Effector memory CD8-positive, alpha-beta T cell (primary cell): ENCODE measurements around the gene SSTR5.

Experiments used
- ATAC-seq: fragments of 150-1000 bp; cut with Tn5 transposase; replicated peaks from 2 replicates; pipeline ENCODE4 v1.10.0; 2021; ENCODE audit warnings: mild to moderate bottlenecking, moderate library complexity
- DNase-seq, 3 experiments: peaks; one replicate each; pipeline ENCODE4 v3.0.0; 2021
- H3K27ac Mint-ChIP-seq, 2 donors: one replicate each; pipeline ENCODE4 v1.8.0; 2022; ENCODE audit warnings: mild to moderate bottlenecking in 2 of 2, mixed read lengths in 2 of 2, moderate library complexity in 2 of 2
- H3K27me3 Mint-ChIP-seq, 2 donors: one replicate each; pipeline ENCODE4 v1.8.0; 2022; ENCODE audit warnings: mixed read lengths in 2 of 2
- H3K36me3 Mint-ChIP-seq: one replicate; pipeline ENCODE4 v1.8.0; 2022; ENCODE audit warnings: mild to moderate bottlenecking, moderate library complexity, mixed read lengths; ENCODE audit not compliant: insufficient read depth
- H3K4me1 Mint-ChIP-seq, 2 donors: one replicate each; pipeline ENCODE4 v1.8.0; 2022; ENCODE audit warnings: low read depth in 2 of 2, mixed read lengths in 2 of 2
- H3K4me3 Mint-ChIP-seq, 2 donors: one replicate each; pipeline ENCODE4 v1.8.0; 2022; ENCODE audit warnings: mild to moderate bottlenecking in 2 of 2, mixed read lengths in 2 of 2, moderate library complexity in 2 of 2
- H3K9me3 Mint-ChIP-seq, 2 donors: one replicate each; pipeline ENCODE4 v1.8.0; 2022; ENCODE audit warnings: mixed read lengths in 2 of 2

The SSTR5 gene

GRCh38 chr16:1096169-1097082, 23.9 kb downstream of the SSTR5 start, which contains the start of gene C1QTNF8:
Gene C1QTNF8, minus strand, starts transcription at chr16:1096244. Its CDS starts 1,322 bp downstream, at chr16:1094922.
- Mint-ChIP-seq H3K27ac (no peak within 1 kb of the TSS), H3K4me1 (peaks cover 0 to 3% of the 10 kb centered on the region in 2 donors), H3K4me3 (no peak within 1 kb of the TSS), H3K27me3 (no peaks in the 10 kb centered on the region), H3K9me3 (peaks cover 0 to 2% of the 10 kb centered on the region in 2 donors), H3K36me3 (peaks cover 3% of the 10 kb centered on the region)
- ATAC-seq (no peak), DNase-seq (no peak)

- peaks cover 0 to 3% of the 10 kb centered on the region in 2 donors for H3K4me1 Mint-ChIP-seq
- H3K27ac Mint-ChIP-seq: no peak overlapping the region
- no peak overlapping the region for H3K4me3 Mint-ChIP-seq
- H3K36me3 Mint-ChIP-seq: peaks cover 3% of the 10 kb centered on the region
- peaks cover 0 to 2% of the 10 kb centered on the region in 2 donors for H3K9me3 Mint-ChIP-seq
- no peak for DNase-seq
- no peaks in the 10 kb centered on the region for H3K27me3 Mint-ChIP-seq
- no peak for ATAC-seq
Observed at GRCh38 chr16:1097156-1097555, 24.6 kb downstream of the SSTR5 start.

- Mint-ChIP-seq H3K9me3 (peaks cover 0 to 2% of the 10 kb centered on the region in 2 donors), H3K4me1 (peaks cover 0 to 3% of the 10 kb centered on the region in 2 donors), H3K36me3 (peaks cover 3% of the 10 kb centered on the region), H3K4me3 (no peak overlapping the region), H3K27me3 (no peaks in the 10 kb centered on the region), H3K27ac (no peak overlapping the region)
- no peak for DNase-seq
- no peak for ATAC-seq
Observed at GRCh38 chr16:1097800-1098199, 25.3 kb downstream of the SSTR5 start.

GRCh38 chr16:1098266-1098991, 25.9 kb downstream of the SSTR5 start:
- no peak overlapping the region for H3K27ac Mint-ChIP-seq
- peaks cover 1% of the 10 kb centered on the region for H3K36me3 Mint-ChIP-seq

GRCh38 chr16:1099189-1100083, 26.9 kb downstream of the SSTR5 start:
- Mint-ChIP-seq H3K9me3 (no peaks in the 10 kb centered on the region), H3K4me3 (no peak overlapping the region), H3K27me3 (peaks cover 0 to 6% of the 10 kb centered on the region in 2 donors), H3K36me3 (no peaks in the 10 kb centered on the region), H3K4me1 (no peaks in the 10 kb centered on the region), H3K27ac (no peak overlapping the region)
- DNase-seq (no peak), ATAC-seq (no peak)

More at GRCh38 chr16:1098266-1098991, 25.9 kb downstream of the SSTR5 start:
- Mint-ChIP-seq H3K4me1 (peaks cover 0 to 1% of the 10 kb centered on the region in 2 donors), H3K9me3 (peaks cover 0 to under 1% of the 10 kb centered on the region in 2 donors), H3K27me3 (no peaks in the 10 kb centered on the region), H3K4me3 (no peak overlapping the region)
- DNase-seq (no peak), ATAC-seq (no peak)

- peaks cover 0 to 14% of the 10 kb centered on the region in 2 donors for H3K27me3 Mint-ChIP-seq
- no peaks in the 10 kb centered on the region for H3K4me1 Mint-ChIP-seq
- no peak for DNase-seq
- H3K4me3 Mint-ChIP-seq: no peak overlapping the region
- ATAC-seq: no peak
- H3K9me3 Mint-ChIP-seq: no peaks in the 10 kb centered on the region
- H3K27ac Mint-ChIP-seq: no peak overlapping the region
- H3K36me3 Mint-ChIP-seq: no peaks in the 10 kb centered on the region
Observed at GRCh38 chr16:1100084-1100800, 27.7 kb downstream of the SSTR5 start.

GRCh38 chr16:1101133-1101532, 28.6 kb downstream of the SSTR5 start:
- Mint-ChIP-seq H3K27me3 (peaks cover 5 to 23% of the 10 kb centered on the region in 2 donors), H3K9me3 (no peaks in the 10 kb centered on the region), H3K27ac (no peak overlapping the region), H3K4me1 (no peaks in the 10 kb centered on the region), H3K4me3 (no peak overlapping the region), H3K36me3 (no peaks in the 10 kb centered on the region)
- DNase-seq (no peak), ATAC-seq (no peak)

- no peaks in the 10 kb centered on the region for H3K4me1 Mint-ChIP-seq
- H3K4me3 Mint-ChIP-seq: no peak overlapping the region
- H3K27me3 Mint-ChIP-seq: peaks cover 5 to 25% of the 10 kb centered on the region in 2 donors
- no peak overlapping the region for H3K27ac Mint-ChIP-seq
- ATAC-seq (no peak), DNase-seq (no peak)
- H3K36me3 Mint-ChIP-seq: no peaks in the 10 kb centered on the region
- no peaks in the 10 kb centered on the region for H3K9me3 Mint-ChIP-seq
Observed at GRCh38 chr16:1101573-1102332, 29.2 kb downstream of the SSTR5 start.

GRCh38 chr16:1102333-1102700, 29.8 kb downstream of the SSTR5 start:
- DNase-seq (no peak), ATAC-seq (no peak)
- Mint-ChIP-seq H3K9me3 (no peaks in the 10 kb centered on the region), H3K36me3 (no peaks in the 10 kb centered on the region), H3K4me1 (no peaks in the 10 kb centered on the region), H3K27me3 (peaks cover 10 to 28% of the 10 kb centered on the region in 2 donors), H3K4me3 (no peak overlapping the region), H3K27ac (no peak overlapping the region)

GRCh38 chr16:1102921-1103635, 30.5 kb downstream of the SSTR5 start:
- H3K27ac Mint-ChIP-seq: no peak overlapping the region
- DNase-seq (peak; percentile 68 to 74 (median 73)), ATAC-seq (peak; percentile 90)
- no peaks in the 10 kb centered on the region for H3K4me1 Mint-ChIP-seq
- peaks cover 11 to 31% of the 10 kb centered on the region in 2 donors for H3K27me3 Mint-ChIP-seq
- no peaks in the 10 kb centered on the region for H3K9me3 Mint-ChIP-seq
- H3K4me3 Mint-ChIP-seq: no peak overlapping the region
- H3K36me3 Mint-ChIP-seq: no peaks in the 10 kb centered on the region

- ATAC-seq (no peak), DNase-seq (no peak)
- H3K9me3 Mint-ChIP-seq: no peaks in the 10 kb centered on the region
- no peaks in the 10 kb centered on the region for H3K4me1 Mint-ChIP-seq
- no peak overlapping the region for H3K27ac Mint-ChIP-seq
- no peaks in the 10 kb centered on the region for H3K36me3 Mint-ChIP-seq
- H3K27me3 Mint-ChIP-seq: peaks cover 11 to 36% of the 10 kb centered on the region in 2 donors
- peak overlapping the region in 1 of 2 donors; percentile 3 for H3K4me3 Mint-ChIP-seq
Observed at GRCh38 chr16:1103636-1103980, 31.1 kb downstream of the SSTR5 start.
